AG08396 (cell line): ENCODE data around the gene BET1L.
"Not testable (repeated sequence)": the region's sequence is repeated elsewhere in the genome, so short reads cannot be mapped to it uniquely, and the experiment has no call there.

Experiments
- DNase-seq: peaks from one replicate; pipeline ENCODE4 v3.0.0; 2012; ENCODE audit warnings: low spot score, mixed read lengths

BET1L gene

GRCh38 chr11:207208-207862 is at the start of gene BET1L, which contains the start of gene RIC8A:
Gene BET1L (minus strand): TSS chr11:207399. CDS start chr11:207321, 78 bp downstream.
Gene RIC8A (plus strand): TSS chr11:207708. CDS start chr11:208855, 1,147 bp downstream.
- DNase-seq: peak; percentile 99

GRCh38 chr11:255816-256215 is 48.6 kb upstream of the BET1L start:
- no peak for DNase-seq

GRCh38 chr11:255176-255575 is 48.0 kb upstream of the BET1L start:
- no peak for DNase-seq

DNA sequence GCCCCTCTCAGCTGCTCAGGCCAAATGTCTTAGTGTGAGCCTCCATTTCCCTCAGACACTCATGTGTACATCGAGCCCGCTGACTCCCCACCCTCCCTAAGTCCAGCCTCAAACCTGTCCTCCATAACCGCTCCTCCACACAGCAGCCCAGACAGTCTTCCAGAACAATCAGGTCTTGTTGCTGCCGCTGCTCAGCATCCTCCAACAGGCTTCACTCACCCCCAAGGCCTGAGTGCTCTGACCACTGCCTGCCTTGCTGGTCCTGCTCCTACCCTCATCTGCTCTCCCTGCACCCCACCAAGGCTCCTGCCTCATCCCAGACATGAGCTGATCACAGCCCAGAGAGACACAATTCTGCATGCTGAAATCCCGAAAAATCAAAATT is 46.7 kb upstream of the BET1L start:
- no peak for DNase-seq

DNA sequence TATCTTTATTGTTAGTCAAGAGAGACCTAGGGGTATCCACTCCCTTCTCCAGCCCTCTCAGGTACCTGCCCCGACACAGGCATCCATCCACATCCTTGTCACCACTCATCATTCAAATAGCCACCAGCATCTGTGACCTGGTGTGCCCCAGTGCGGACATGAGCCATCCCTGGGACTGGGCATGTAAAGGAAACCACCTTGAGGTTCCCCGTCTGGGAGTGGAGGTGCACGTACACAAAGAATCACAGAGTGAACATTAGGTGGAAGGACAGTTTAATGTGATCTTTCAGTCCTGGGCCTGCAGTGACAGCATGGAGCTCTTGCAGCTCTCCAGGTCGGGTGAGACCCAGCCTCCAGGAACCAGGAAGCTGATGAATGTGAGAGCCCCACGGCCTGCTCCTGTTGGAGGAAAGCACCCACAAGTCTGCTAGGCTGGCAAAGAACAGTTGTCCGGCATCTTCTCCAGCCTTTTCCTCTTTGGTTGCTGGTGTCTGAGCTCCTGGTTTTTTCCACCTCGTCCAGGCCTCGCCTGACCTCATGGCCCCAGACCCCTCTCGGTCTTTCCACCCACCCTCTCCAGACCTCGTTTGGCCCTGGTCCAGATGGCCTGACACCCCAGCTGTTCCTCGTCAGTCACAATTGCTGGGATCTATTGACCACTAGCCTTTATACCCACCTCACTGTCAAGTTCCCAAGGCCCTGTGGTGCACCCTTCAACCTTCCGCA is 46.1 kb upstream of the BET1L start:
- no peak for DNase-seq

GRCh38 chr11:252666-253065 is 45.5 kb upstream of the BET1L start:
- no peak for DNase-seq

DNA sequence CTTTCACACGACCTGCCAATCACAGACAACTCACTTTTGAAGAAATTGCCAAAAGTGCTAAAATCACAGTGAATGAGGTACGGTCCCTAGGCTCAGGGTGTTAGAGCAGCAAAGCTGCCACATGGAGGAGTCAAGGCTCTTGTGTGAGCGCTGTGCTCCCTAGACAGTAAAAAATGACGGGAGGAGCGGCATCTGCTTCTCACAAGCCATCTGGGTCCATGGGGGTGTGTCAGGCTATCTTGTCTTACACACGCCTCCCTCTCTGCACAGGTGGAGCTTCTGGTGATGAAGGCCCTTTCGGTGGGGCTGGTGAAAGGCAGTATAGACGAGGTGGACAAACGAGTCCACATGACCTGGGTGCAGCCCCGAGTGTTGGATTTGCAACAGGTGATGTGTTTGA is 44.4 kb upstream of the BET1L start:
- DNase-seq: no peak

- peak; percentile 70 for DNase-seq
Measured at GRCh38 chr11:250740-251299, 43.6 kb upstream of the BET1L start.

DNA sequence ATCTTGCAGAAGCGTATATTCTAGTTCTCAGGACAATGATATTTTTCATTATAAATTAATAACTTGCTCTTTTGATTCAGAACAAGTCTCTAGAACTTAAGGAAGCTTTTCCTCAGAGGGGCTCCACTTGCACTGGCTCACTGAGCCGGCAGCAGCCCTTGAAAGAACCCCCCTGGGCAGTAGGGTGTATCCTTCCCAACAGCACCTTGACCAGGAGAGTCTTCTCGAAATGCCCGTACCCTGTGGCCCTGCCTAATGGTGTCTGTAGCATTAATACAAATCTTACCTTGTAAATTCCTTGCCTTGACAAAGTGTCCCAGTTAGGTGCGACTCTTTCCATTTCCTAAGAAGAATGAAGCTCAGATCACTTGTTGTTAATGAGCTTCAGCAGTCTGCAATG is 43.1 kb upstream of the BET1L start:
- no peak for DNase-seq

GRCh38 chr11:249062-249461 is 41.9 kb upstream of the BET1L start:
- DNase-seq: no peak

DNA sequence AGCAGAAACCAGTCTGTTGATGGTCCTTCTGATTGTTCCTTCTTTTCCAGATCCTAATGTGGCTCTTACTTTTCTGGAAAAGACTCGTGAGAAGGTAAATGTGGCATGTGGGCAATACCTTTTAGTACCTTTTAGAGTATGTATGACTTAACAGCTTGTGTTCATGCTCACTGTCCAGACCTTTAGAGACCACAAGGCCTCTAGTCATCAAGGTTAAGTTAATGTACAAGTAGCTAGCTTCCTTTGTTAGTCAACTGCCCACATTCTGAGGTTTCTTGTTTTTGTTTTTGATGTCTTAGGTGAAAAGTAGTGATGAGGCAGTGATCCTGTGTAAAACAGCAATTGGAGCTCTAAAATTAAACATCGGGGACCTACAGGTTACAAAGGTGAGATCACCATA is 37.2 kb upstream of the BET1L start:
- DNase-seq: no peak

- no peak for DNase-seq
Measured at GRCh38 chr11:241634-242033, 34.4 kb upstream of the BET1L start.

DNA sequence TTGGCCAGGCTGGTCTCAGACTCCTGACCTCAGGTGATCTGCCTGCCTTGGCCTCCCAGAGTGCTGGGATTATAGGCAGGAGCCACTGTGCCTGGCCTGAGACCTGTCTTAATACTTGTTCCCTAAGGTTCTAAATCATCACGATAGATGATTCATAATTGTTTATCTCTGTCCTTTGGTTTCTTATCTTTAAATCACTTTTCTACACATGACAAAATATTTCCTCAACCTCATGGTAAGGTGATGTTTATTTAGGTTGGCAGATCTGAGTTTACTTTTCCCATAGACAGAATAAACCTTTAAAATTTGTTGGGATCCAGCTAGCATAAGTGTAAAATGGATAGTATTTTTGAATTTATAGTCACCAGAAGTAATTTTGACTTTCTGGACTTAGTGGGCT is 33.1 kb upstream of the BET1L start:
- DNase-seq: no peak

GRCh38 chr11:238346-238745 is 31.1 kb upstream of the BET1L start:
- DNase-seq: not testable (repeated sequence)

GRCh38 chr11:236774-237767 is 29.9 kb upstream of the BET1L start, which contains the start of gene PSMD13:
Gene PSMD13 (plus strand): TSS chr11:236976. CDS start chr11:237050, 74 bp downstream.
- DNase-seq: peak; percentile 96

- DNase-seq: peak; percentile 98
Measured at GRCh38 chr11:235997-236773, 29.0 kb upstream of the BET1L start, which contains the start of gene SIRT3. Gene SIRT3 (minus strand): TSS chr11:236342. CDS start chr11:236328, 14 bp downstream.

- no peak for DNase-seq
Measured at GRCh38 chr11:235609-235996, 28.4 kb upstream of the BET1L start.

DNA sequence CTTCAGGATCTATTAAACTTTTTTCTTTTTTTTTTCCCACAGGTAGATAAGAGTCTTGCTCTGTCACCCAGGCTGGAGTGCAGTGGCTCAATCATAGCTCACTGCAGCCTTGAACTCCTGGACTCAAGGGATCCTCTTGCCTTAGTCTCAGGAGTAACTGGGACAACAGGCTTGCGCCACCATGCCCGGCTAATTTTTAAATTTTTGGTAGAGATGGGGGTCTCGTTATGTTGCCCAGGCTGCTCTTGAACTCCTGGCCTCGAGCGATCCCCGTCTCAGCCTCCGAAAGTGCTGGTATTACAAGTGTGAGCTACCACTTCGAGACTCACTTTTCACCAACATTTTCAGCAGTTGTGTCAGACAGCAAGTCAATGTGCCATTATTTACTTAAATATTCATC is 28.0 kb upstream of the BET1L start:
- no peak for DNase-seq

DNA sequence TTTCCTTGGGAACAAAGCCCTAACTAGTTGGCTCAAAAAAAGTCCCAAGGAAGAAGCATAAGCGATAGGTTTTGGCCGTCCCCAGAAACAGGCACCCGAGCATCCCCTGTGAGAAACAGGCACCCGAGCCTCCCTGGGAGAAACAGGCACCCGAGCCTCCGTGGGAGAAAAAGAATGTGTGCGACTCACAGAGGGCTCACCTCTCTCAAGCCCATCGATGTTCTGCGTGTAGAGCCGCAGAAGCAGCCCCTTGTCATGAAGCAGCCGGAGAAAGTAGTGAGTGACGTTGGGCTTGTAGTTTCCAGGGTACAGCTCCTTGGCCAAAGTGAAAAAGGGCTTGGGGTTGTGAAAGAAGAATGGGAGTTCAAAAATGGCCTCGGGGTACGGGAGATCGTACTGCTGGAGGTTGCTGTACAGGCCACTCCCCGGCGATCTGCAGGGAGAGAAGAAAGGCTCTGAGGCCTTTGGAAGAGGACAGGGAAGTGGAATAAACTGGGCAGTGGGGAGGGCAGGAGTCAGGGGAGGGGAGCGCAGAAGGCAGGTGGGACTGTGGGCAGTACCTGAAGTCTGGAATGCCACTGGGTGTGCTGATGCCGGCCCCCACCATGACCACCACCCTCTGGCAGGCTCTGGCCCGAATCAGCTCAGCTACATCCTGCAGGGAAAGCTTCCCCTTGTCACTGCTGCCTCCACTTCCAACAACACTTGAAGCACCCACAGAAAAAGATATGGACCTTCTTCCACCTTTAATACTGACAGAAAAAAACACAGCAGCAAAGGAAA is 25.8 kb upstream of the BET1L start:
- DNase-seq: no peak

- no peak for DNase-seq
Measured at GRCh38 chr11:230431-230830, 23.2 kb upstream of the BET1L start.
